DMS53 treated with DMSO at 0.1 percent for 48 hours (cell line): Measurements from ENCODE around the gene NALCN.

Experiments
- DNase-seq: peaks from one replicate; lab custom pipeline; 2025; ENCODE audit not compliant: unreplicated experiment; lab: John Stamatoyannopoulos, UW

The NALCN gene

DNA sequence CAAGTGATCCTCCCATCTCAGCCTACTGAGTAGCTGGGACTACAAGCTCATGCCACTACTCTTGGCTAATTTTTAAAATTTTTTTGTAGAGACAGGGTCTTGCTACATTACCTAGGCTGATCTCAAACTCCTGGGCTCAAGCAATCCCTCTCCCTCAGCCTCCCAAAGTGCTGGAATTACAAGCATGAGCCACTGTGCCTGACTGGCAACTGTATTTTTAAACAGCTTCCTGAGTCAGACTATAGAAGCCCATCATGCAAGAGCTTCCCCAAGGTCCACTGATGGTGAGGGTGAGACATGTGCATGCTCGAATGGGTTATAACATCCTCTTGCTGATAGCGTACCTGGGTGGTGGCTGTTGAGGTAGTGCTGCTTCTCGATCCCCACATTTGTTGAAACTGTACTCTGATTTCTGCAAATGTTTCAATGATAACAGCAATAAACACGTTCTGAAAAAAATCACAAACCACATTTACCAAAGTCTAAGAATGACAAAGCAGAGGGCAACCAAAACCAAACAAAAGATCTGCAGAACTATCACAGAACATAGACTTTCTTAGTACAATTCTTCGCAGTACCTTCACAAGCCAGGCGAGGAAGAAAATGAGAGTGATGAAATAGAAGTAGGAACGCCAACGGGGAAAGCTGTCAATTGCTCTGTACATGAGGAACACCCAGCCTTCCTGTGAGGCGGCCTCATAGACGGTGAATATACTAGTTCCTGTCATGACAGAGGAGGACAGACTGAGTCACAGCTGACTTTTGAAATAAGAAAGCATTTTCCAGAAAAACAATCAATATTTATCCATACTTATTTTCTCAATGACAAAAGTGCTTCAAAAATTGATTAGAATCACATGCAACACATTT lies 124.4 kb downstream of the NALCN start:
- DNase-seq: no peak

- DNase-seq: no peak
These were observed 125.1 kb downstream of the NALCN start for GRCh38 chr13:101291206-101291605.

GRCh38 chr13:101289764-101290163 lies 126.5 kb downstream of the NALCN start:
- no peak for DNase-seq

GRCh38 chr13:101283782-101284181 lies 132.5 kb downstream of the NALCN start:
- DNase-seq: no peak

- no peak for DNase-seq
These were observed 143.4 kb downstream of the NALCN start for GRCh38 chr13:101272886-101273285.

- no peak for DNase-seq
These were observed 144.5 kb downstream of the NALCN start for GRCh38 chr13:101271681-101272245.

- DNase-seq: no peak
These were observed 148.7 kb downstream of the NALCN start for GRCh38 chr13:101267656-101268055.

DNA sequence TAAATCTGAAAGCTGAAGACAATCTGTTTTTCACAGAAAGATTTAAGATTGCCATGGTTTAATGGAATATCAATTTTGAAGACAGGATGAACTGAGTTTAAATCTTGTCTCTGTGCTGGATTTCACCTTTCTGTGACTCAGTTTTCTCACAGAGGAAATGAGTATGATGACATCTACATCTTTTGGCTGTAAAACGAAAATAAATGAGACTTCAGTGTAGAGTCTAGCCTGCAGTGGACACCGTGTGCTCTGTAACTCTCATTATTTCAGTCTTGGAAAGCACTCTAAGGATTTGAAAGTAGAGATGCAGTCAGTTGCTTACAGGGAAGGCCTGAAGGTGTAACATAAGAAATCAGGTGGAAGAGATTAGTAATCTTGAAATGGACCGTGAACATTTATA lies 150.4 kb downstream of the NALCN start:
- no peak for DNase-seq

GRCh38 chr13:101264931-101265330 lies 151.4 kb downstream of the NALCN start:
- no peak for DNase-seq

DNA sequence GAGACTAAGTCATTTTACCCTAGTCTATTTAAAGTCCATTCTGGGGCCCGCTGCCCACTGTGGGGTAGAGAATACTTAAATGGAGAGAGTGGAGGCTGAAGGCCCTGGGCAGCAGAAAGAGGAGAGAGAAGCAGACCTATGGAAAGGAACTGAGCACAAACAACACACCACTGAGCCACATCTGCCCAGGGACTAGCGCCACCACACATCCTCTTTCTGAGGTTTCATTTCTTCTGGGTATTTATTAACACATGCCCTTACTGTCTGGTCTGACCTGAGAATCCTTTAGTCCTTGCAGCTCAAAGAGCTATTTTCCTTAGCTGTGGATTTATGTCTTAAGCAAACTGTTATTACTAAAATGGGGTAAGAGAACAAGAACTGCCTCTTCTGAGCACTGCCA lies 154.0 kb downstream of the NALCN start:
- no peak for DNase-seq

DNA sequence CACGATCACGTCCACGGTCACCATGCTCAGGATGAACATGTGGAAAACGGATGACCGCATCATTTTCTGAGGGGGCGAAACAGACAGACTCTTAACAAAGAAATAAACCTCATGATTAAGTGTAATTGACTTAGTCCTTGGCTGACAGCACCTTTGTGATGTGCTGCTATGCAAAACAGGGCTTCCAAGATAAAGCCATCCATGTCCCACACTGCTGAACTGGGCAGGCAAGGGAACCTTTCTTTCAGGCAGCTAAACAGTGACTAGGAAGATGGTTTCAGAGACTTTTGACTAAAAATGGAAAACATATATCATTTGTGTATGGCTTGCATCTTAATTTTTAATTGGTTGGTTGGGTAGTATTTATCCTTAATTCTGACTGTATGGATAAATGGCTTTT lies 157.8 kb downstream of the NALCN start:
- DNase-seq: no peak

DNA sequence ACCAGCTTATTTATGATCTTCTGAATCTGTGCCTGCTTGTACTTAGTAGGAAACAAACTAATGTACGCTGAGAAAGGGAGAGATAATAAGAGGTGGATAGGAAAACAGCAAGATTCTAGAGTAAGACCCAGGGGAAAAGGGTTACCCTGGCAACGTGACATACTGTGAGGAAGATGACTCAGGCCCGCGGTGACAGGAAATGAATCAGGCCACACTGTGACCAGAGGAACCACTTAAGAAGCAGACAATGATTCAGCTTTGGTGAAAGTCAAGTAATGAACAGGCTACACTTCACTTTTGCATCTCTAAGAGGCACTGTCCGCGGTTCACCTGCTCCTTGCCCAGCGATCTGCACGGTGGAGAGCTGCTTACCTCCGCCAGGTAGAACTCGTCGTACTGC lies 158.2 kb downstream of the NALCN start:
- DNase-seq: peak; percentile 13

GRCh38 chr13:101248739-101249514 lies 167.4 kb downstream of the NALCN start:
- DNase-seq: no peak

GRCh38 chr13:101242720-101243119 lies 173.6 kb downstream of the NALCN start:
- DNase-seq: no peak

DNA sequence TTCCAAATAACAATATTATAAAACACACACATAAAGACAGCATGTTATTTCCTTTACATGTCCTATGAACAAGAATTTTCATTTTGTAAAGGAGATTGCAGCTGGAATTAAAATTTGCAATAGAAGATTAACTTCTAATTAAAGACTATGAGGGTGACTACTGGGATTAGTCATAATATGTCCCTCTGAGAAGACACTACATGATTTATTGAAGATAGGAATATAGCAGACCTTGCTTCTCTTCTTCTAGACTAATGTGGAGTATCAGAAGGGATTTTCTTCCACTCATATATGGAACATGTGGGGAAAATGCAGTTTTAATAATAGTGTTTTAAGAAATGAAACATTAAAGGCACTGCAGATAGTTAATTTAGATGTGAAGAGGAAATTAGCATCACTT lies 177.8 kb downstream of the NALCN start:
- DNase-seq: no peak

DNA sequence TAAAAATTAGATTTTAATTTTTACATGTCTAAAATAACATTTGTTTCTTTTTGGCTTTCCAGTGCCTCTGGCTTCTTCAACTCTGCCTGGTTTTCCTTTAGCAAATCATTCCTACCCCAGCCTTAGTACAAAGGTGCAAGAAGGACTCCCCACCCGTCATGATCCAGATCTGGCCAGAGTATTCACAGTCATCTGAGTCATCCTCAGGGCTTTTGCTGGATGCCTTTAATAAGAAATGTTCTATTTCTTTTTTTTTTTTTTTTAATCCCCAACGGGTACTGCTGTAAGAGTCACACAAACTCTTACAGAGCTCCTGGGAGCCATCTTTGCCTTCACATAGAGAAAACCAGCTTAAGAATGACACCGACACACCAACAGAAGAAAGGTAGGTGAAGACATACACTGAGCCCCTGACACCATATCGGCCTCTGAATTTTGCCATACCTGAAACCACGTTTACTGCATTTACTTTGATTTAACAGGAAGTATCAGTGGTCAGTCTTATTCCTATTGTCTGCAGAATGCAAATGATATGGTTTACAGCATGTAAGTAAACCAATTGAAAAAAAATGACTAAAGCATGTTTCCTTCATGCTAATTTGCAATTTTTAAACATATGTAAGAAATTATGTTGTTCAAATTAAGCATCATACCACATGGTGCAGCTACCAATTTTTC lies 184.4 kb downstream of the NALCN start:
- DNase-seq: no peak

- no peak for DNase-seq
These were observed 185.9 kb downstream of the NALCN start for GRCh38 chr13:101230271-101230890.

- no peak for DNase-seq
These were observed 196.6 kb downstream of the NALCN start for GRCh38 chr13:101219609-101220265.

GRCh38 chr13:101218484-101218883 lies 197.8 kb downstream of the NALCN start:
- no peak for DNase-seq

GRCh38 chr13:101217086-101217485 lies 199.2 kb downstream of the NALCN start:
- DNase-seq: no peak
